ENCODE measurements around the gene CACNA1B.
"Not testable (repeated sequence)": the region's sequence is repeated elsewhere in the genome, so short reads cannot be mapped to it uniquely, and the experiment has no call there.

The CACNA1B gene

DNA sequence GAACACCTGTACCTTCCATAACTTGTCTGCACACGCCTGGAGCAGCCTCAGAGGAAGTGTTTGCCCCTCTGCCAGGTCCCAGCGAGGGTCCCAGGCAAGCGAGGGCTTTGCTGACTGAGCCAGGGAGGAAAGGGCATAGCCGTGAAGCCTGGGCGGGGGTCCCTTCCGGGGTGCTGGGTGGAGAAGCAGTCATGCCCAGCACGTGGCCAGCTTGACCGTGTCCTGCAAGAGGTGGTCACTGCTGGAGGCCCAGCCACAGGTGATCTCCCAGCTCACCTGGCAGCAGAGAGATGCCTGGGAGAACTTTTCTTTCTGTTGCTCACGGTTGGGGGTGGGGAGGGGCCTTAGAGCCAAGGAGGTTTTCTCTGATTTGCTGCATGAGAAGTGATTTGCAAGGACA is 195.3 kb downstream of the CACNA1B start:
- no peak for DNase-seq (ENCODE audit: low read depth in 2 of 2)

- DNase-seq (ENCODE audit: low read depth in 2 of 2): no peak
Observed at GRCh38 chr9:138073408-138073807, 195.8 kb downstream of the CACNA1B start.

GRCh38 chr9:138073808-138074207 is 196.2 kb downstream of the CACNA1B start:
- DNase-seq (ENCODE audit: low read depth in 2 of 2): no peak

GRCh38 chr9:138074516-138074915 is 196.9 kb downstream of the CACNA1B start:
- no peak for DNase-seq (ENCODE audit: low read depth in 2 of 2)

DNA sequence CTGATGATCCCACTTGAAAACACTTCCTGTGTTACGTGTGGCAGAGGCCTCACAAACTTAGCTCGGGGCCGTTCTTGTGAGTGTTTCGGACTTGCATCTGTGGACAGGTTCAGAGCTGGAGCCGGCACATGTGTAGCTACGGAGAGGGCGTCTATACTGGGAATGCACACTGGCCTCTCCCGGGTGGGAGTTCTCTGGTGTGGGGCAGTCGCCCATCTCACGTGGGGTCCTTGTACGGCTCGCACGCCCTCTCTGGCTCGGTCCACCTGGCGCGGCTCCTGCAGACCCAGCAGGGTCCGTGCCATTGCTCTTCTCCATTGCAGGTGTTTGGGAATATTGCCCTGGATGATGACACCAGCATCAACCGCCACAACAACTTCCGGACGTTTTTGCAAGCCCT is 197.9 kb downstream of the CACNA1B start:
- DNase-seq (ENCODE audit: low read depth in 2 of 2): no peak

- DNase-seq (ENCODE audit: low read depth in 2 of 2): no peak
Observed at GRCh38 chr9:138075961-138076649, 198.5 kb downstream of the CACNA1B start.

GRCh38 chr9:138076650-138077009 is 199.0 kb downstream of the CACNA1B start:
- DNase-seq (ENCODE audit: low read depth in 2 of 2): no peak

DNA sequence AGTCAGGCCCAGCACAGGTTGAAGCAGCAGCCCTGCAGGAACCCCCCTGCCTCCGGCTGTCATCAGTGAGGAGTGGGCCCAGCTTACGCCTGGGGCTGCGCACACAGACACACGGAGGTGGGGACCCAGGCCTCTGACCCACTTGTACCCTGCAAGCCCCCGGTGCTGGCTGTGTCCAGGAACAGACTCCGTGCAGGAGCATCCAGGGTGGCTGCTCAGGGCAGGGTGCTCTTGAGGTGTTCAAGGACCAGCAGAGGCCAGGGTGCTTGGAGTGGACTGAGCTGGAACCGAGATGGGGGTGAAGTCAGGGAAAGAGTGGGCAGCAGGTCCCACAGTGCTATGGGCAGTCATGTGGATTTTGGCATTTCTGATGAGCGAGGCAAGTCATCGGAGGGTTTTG is 199.5 kb downstream of the CACNA1B start:
- DNase-seq (ENCODE audit: low read depth in 2 of 2): no peak

- DNase-seq (ENCODE audit: low read depth in 2 of 2): no peak
Observed at GRCh38 chr9:138077898-138078540, 200.4 kb downstream of the CACNA1B start.

DNA sequence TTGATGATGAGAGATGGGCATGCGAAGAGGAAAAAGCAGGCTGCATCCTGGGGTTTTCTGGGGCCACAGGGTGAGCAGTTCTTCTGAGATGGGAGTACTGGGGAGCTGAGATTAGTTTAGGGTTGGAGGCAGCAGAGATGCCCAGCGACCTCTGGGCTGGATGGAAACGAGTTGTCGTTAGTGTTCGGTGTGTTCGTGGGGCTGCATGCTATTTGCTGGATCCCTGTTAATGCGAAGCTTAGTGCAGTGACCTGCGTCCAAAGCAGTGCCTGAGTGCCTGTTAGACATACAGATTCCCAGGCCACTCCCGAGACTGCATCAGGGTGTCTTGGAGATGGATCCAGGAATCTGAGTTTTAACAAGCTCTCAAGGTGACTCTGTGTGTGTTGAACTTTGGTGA is 201.3 kb downstream of the CACNA1B start:
- DNase-seq (ENCODE audit: low read depth in 2 of 2): no peak

- no peak for DNase-seq (ENCODE audit: low read depth in 2 of 2)
Observed at GRCh38 chr9:138080979-138081378, 203.4 kb downstream of the CACNA1B start.

DNA sequence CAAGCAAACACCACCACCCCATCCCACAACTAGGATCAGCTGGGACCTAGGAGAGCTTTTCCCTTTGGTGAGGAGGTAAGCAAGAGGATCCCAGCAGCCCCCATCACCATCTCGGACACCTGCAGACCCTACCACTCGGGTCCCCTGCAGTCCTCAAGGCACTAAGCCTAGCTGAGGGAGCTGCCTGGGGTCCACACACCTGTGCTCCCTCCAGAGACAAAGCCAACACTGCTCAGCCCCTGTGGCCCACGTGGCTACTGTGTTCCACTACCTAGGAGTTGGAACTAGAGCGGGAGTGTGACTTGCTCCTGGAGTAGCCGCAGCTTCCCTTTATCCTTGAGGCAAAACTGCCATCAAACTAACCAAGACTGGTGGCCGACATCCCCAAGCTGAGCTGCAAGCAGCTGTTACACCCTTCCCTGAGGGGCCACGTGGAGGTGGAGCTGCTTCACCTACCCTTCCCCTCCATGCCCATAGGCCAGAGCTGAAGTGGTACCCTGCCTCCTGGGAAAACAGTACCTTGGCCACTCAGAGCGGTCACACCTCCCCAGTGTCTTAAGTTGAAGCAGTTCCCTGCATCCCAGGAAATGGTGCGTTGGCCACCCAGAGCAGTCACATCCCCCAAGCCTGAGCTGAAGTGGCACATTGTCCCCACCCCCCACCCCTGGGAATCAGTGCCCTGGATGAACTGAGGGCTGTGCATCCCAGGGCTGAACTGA is 205.5 kb downstream of the CACNA1B start:
- DNase-seq (ENCODE audit: low read depth in 2 of 2): no peak

GRCh38 chr9:138083873-138084272 is 206.3 kb downstream of the CACNA1B start:
- DNase-seq (ENCODE audit: low read depth in 2 of 2): no peak

DNA sequence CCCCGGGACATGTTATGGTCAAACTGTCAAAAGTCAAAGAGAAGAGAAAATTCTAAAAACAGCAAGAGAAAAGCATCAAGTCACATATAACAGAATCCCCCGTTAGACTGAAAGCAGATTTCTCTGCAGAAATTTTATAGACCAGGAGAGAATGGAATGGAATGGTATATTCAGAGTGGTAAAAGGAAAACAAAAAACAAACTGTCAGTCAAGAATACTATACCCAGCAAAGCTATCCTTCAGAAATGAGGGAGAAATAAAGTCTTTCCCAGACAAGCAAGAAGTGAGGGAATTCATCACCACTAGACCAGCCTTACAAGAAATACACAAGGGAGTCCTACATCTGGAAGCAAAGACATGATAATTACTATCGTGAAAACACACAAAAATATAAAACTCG is 208.0 kb downstream of the CACNA1B start:
- no peak for DNase-seq (ENCODE audit: low read depth in 2 of 2)

- not testable (repeated sequence) for DNase-seq (ENCODE audit: low read depth in 2 of 2)
Observed at GRCh38 chr9:138092057-138092456, 214.5 kb downstream of the CACNA1B start.

DNA sequence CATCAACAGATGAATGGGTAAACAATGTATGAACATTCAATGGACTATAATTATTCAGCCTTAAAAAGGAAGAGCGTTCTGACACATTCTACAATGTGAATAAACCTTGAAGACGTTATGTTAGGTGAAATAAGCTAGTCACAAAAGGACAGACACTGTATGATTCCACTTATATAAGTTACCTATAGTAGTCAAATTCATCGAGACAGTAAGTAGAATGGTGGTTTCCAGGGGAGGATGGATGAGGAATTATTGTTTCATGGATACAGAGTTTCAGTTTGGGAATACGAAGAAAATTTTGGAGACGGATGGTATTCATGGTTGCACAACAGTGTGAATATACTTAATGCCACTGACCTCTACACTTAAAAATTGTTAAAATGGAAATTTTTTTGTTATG is 216.4 kb downstream of the CACNA1B start:
- DNase-seq (ENCODE audit: low read depth in 2 of 2): no peak

DNA sequence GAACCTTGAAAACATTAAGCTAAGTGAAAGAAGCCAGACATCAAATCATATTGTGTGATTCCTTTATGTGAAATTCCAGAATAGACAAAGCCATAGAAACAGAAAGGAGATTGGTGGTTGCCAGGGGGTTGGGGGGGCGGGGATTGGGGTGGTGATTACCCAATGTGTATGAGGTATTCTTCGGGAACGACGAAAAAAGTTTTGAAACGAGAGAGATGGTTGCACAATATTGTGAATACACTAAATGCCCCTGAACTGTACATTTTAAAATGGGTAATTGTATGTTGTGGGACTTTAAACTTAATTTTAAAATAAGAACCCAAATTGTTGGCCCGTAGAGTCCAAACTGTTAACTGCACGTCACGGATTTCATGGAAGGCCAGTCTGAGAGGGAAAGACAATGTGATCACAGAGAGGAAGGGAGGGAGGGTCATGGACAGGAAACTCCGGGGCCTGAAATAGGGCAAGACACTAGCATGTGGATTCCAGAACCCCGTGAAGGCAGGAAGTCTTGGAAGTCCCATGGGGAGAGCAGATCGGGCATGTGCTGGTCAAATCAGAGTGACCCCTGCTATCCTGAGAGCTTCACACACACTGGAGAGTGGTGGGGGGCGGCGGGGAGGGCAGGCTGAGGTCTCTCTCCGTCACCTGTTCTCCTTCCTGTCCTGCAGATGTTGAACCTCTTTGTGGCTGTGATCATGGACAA is 218.4 kb downstream of the CACNA1B start:
- DNase-seq (ENCODE audit: low read depth in 2 of 2): no peak

DNA sequence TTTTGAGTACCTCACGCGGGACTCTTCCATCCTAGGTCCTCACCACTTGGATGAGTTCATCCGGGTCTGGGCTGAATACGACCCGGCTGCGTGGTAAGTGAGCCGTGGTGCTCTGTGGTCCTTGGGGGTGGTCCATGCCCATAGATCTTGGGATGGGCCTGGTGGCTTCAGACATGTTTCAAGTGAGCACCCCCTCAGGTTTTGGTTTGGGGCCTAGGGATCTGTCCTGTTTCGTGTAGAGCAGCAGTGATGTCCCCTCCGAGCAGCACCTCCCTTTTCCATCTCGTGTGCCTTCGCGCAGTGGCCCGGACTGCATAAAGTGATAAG is 218.9 kb downstream of the CACNA1B start:
- DNase-seq (ENCODE audit: low read depth in 2 of 2): no peak

DNA sequence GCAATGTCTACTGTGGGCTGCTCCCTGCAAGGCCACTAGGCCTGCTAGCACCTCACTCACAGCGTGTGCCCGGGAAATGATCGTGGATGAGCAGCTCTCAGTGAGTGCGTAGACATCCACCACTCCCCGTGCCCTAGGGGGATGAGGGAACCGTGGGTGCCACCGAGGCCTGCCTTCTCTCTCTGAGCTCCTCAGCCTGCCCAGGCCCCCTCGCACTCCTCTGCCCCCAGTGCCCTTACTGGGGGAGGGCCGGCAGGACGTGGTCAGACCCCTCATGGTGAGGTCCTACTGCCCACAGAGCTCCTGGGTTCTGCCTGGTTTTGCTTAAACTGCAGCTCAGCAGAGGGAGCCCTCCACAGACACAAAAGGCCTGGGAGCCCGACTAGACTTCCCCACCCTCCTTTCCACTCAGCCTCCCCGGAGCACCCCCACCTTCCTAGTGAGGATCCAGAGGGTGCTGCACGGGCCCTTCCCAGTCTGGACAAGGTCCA is 220.0 kb downstream of the CACNA1B start:
- DNase-seq (ENCODE audit: low read depth in 2 of 2): no peak

- DNase-seq (ENCODE audit: low read depth in 2 of 2): no peak
Observed at GRCh38 chr9:138098116-138098907, 220.7 kb downstream of the CACNA1B start.

DNA sequence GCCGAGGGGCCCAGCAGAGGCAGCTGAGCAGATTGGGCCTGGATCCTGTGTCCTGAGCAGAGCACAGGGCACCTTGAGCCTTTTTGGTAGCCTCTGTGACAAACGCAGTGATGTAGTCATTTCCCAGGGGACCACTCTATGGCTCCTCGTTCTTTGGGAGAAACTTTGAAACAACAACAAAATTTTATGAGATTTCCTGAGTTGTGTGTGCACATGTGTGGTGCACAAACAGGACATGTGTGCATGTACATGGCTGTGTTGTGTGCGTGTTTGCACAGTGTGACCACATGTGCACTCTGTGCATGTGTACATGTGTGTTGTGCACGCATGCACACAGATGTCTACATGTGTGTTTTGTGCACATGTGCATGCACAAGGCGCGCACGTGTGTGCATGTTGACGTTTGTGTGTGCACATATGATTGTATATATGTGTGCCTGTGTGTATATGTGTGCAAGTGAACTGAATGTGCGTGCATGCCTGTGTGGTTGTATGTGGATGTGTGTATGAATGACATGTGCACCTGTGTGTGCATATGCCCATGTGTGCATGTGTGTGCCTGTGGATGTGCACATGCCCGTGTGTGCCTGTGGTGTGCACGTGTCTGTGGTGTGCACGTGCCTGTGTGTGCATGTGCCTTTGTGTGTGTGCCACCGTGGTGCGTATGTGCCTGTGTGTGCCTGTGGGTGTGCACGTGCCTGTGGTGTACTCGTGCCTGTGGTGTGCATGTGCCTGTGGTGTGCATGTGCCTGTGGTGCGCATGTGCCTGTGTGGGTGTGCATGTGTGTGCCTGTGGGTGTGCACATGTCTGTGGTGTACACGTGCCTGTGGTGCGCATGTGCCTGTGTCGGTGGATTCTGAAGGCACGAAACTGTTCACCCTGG is 221.6 kb downstream of the CACNA1B start:
- no peak for DNase-seq (ENCODE audit: low read depth in 2 of 2)

Data from stimulated activated CD4-positive, alpha-beta T cell treated with anti-CD3 and anti-CD28 coated beads, Interleukin-12 subunit alpha, Interleukin-12 subunit beta, amount 100 ng/mL, for 24 hours (primary cell).